ENCODE data around the gene PSTPIP2.

The PSTPIP2 gene

GRCh38 chr18:46061796-46062195 is 10.3 kb downstream of the PSTPIP2 start:
- POLR2A ChIA-PET (ENCODE audit: low non-redundant PET): no interaction called here
- CTCF ChIA-PET: interaction anchor here (0.5 to 0.6 kb wide), 2 partner anchors 43 to 320 kb away, joined by 3 read pairs; no protein-coding TSS in a partner anchor

DNA sequence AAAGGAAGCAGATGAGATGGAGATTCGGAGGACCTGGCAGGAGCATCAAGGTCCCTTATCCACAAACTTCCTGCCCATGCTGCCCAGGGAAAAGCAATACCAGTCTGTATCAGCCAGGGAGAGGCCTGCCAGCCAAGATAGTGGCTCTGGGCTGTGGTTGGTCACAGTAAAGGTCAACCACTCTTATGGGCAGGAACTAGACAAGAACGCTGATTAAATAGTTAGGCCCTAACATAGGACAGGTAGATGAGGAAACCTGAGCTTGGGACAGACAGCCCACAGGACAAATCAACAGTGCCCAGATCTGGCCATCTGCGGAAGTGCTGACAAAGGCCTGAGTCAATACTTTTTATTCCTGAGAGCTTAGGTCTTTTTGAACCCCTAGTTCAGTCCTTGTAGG is 10.7 kb downstream of the PSTPIP2 start:
- no peak for DNase-seq (ENCODE audit: low spot score)
- CTCF ChIA-PET: interaction anchor here (0.5 to 0.6 kb wide), 2 partner anchors 43 to 320 kb away, joined by 3 read pairs; no protein-coding TSS in a partner anchor
- H3K27ac ChIP-seq: no peak overlapping the region
- TF ChIP-seq, protein P1, sequence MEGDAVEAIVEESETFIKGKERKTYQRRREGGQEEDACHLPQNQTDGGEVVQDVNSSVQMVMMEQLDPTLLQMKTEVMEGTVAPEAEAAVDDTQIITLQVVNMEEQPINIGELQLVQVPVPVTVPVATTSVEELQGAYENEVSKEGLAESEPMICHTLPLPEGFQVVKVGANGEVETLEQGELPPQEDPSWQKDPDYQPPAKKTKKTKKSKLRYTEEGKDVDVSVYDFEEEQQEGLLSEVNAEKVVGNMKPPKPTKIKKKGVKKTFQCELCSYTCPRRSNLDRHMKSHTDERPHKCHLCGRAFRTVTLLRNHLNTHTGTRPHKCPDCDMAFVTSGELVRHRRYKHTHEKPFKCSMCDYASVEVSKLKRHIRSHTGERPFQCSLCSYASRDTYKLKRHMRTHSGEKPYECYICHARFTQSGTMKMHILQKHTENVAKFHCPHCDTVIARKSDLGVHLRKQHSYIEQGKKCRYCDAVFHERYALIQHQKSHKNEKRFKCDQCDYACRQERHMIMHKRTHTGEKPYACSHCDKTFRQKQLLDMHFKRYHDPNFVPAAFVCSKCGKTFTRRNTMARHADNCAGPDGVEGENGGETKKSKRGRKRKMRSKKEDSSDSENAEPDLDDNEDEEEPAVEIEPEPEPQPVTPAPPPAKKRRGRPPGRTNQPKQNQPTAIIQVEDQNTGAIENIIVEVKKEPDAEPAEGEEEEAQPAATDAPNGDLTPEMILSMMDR (conservative IDR thresholded peaks at IDR 0.05; ENCODE audit: low read depth): no peak
- POLR2A ChIA-PET (ENCODE audit: low non-redundant PET): no interaction called here

More at GRCh38 chr18:46061796-46062195, 10.3 kb downstream of the PSTPIP2 start:
- TF ChIP-seq, protein P1 (conservative IDR thresholded peaks at IDR 0.05; ENCODE audit: low read depth): no peak
- H3K27ac ChIP-seq: no peak overlapping the region
- DNase-seq (ENCODE audit: low spot score): no peak

DNA sequence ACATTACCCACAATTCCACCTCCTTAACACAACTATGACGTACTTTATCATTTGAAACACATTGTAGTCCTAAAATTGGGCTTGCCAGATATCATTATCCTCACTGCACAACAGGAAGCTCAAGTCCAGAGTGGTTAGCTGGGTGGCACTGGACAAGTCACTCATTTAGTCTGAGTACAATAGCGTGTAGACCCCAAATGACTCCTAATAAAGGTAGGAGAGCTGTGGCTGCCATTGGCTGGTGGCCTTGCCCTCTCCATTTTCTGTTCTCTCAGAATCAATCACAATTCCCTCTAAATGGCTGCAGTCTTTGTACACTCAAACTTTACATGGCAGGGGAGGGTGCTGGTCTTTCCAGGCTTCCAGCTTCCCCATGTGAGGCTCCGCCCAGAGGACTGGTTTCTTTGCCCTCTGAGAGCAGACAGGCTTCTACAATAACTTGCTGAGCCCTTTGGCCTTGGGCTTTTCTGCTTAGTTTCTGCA is 11.7 kb downstream of the PSTPIP2 start:
- TF ChIP-seq, protein P1 (conservative IDR thresholded peaks at IDR 0.05; ENCODE audit: low read depth): no peak
- POLR2A ChIA-PET (ENCODE audit: low non-redundant PET): no interaction called here
- CTCF ChIA-PET: interaction anchor here (0.7 kb wide), 1 partner anchor 60 kb away, joined by 3 read pairs; no protein-coding TSS in a partner anchor
- DNase-seq (ENCODE audit: low spot score): no peak
- no peak overlapping the region for H3K27ac ChIP-seq

DNA sequence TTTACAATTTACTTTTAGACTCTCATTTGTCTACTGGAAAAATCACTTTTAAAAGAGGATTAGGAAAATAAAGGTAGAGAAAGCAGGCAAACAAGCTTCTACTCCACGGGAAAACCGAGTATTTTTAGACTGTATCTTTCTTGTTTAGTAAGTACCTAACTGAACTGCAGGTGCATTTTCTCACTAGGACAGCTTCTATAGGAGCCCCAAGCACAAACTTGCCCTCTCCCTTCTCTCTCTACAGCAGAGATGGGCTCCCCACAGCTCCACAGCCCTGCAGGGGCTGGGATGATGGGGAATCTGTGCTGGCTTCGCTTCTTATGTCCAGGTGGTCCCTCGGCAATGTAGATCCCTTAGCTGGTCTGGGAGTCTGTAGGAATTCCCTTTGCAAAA is 16.2 kb downstream of the PSTPIP2 start:
- ChIA-PET CTCF (no interaction called here), POLR2A (ENCODE audit: low non-redundant PET) (no interaction called here)
- DNase-seq (ENCODE audit: low spot score): no peak
- TF ChIP-seq, protein P1 (conservative IDR thresholded peaks at IDR 0.05; ENCODE audit: low read depth): no peak
- H3K27ac ChIP-seq: no peak overlapping the region

- no peak for DNase-seq (ENCODE audit: low spot score)
- no peak overlapping the region for H3K27ac ChIP-seq
- CTCF ChIA-PET: interaction anchor here (0.6 kb wide), 1 partner anchor 78 kb away, joined by 3 read pairs; no protein-coding TSS in a partner anchor
- POLR2A ChIA-PET (ENCODE audit: low non-redundant PET): no interaction called here
- TF ChIP-seq, protein P1 (conservative IDR thresholded peaks at IDR 0.05; ENCODE audit: low read depth): no peak
Measured at GRCh38 chr18:46054956-46055837, 16.9 kb downstream of the PSTPIP2 start.

GRCh38 chr18:46053368-46054095 is 18.5 kb downstream of the PSTPIP2 start:
- TF ChIP-seq, protein P1 (conservative IDR thresholded peaks at IDR 0.05; ENCODE audit: low read depth): no peak
- DNase-seq (ENCODE audit: low spot score): no peak
- POLR2A ChIA-PET (ENCODE audit: low non-redundant PET): no interaction called here
- H3K27ac ChIP-seq: no peak overlapping the region
- CTCF ChIA-PET: interaction anchor here (0.6 kb wide), 1 partner anchor 59 kb away, joined by 3 read pairs; no protein-coding TSS in a partner anchor

All from RWPE1 (cell line).